Measurements from ENCODE around the gene HDAC3. TPM values are rescaled to one million over a fixed set of nuclear protein-coding genes. Genes with fewer than 3 reads are reported as not detected.
A peak's percentile ranks its signal among the peaks of the same experiment; 100 is the strongest.

Gene HDAC3
- total and polyA plus RNA-seq, 4 donors = 35.1 to 62.5 (median 46.7) TPM

- no peak for TF ChIP-seq CTCF (IDR thresholded peaks at IDR 0.05; ENCODE audit: control extremely low read depth, extremely low read depth)
- H3K4me1 ChIP-seq (ENCODE audit: control insufficient read depth in 5 of 5, insufficient read depth in 5 of 5, low read length in 5 of 5) = peaks cover 0 to 6% (median 0%) of the 10 kb centered on the region in 5 donors
- H3K36me3 ChIP-seq (ENCODE audit: control insufficient read depth in 4 of 4, insufficient read depth in 4 of 4, low read length in 4 of 4) = peaks cover 0 to 35% (median 18%) of the 10 kb centered on the region in 4 donors
- no peak overlapping the region for H3K4me3 ChIP-seq
- H3K9me3 ChIP-seq (ENCODE audit: control insufficient read depth in 4 of 4, insufficient read depth in 3 of 4, low read length in 3 of 4) = no peaks in the 10 kb centered on the region
- no peak overlapping the region for H3K9ac ChIP-seq (ENCODE audit: insufficient read depth in 1 of 2, low read length in 2 of 2)
- DNase-seq (no peak), ATAC-seq (ENCODE audit: insufficient read depth, low FRiP score) (no peak)
- no peak overlapping the region for H3K27ac ChIP-seq (ENCODE audit: low read depth in 1 of 2, low read length in 1 of 2)
- WGBS, 2 donors = 82 to 92% methylated on average over 8 of the region's 8 CpGs
- H3K27me3 ChIP-seq (ENCODE audit: control insufficient read depth in 3 of 3, insufficient read depth in 3 of 3, low read length in 2 of 3) = no peaks in the 10 kb centered on the region
Observed at GRCh38 chr5:141668601-141669265, 32.1 kb upstream of the HDAC3 start.

DNA sequence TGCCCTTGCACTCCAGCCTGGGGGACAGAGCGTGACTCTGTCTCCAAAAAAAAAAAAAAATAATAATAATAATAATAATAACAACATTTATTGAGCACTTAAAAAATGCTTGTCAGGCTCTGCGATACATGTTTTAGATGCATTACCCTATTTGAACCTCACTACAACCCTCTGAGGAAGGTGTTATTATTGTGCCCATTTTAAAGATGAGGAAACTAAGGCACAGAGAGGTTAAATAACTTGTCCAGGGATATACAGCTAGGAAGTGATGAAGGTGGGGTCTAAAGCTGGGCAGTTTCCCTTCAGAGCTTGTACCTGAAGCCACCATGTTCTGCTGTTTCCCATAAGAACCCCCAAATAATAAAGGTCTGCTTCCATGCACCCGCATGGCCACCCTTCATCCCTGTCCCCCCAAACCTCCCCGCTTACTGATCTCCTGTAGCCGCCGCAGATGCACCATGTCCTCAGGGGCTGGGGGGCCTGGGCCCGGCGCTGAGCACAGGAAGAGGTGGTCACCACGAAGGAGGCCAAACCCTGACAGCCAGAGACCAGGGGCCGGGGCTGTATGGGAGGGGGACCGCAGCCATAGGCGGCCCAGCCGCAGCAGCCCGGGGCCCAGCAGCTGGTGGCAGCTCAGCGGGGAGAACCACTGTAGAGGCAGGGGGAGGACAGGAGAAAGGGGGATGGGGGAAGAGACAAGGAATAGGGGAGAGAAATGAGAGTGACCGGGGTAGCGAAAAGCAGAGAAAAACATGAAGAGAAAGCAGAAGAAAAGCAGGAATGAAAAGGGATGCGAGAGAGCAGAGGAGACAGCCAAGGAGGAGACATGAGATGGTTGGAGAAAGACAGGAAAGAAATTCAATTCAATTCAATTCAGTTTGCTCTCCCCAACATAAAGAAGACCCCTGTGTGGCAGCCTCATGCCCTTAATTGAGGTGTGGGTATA is 29.6 kb upstream of the HDAC3 start:
- DNase-seq (no peak), ATAC-seq (ENCODE audit: insufficient read depth, low FRiP score) (no peak)
- peaks cover 0 to 29% (median 22%) of the 10 kb centered on the region in 4 donors for H3K36me3 ChIP-seq (ENCODE audit: control insufficient read depth in 4 of 4, insufficient read depth in 4 of 4, low read length in 4 of 4)
- no peaks in the 10 kb centered on the region for H3K4me1 ChIP-seq (ENCODE audit: control insufficient read depth in 5 of 5, insufficient read depth in 5 of 5, low read length in 5 of 5)
- no peak overlapping the region for H3K4me3 ChIP-seq
- no peaks in the 10 kb centered on the region for H3K9me3 ChIP-seq (ENCODE audit: control insufficient read depth in 4 of 4, insufficient read depth in 3 of 4, low read length in 3 of 4)
- no peak overlapping the region for H3K27ac ChIP-seq (ENCODE audit: low read depth in 1 of 2, low read length in 1 of 2)
- TF ChIP-seq CTCF (IDR thresholded peaks at IDR 0.05; ENCODE audit: control extremely low read depth, extremely low read depth) = no peak
- H3K9ac ChIP-seq (ENCODE audit: insufficient read depth in 1 of 2, low read length in 2 of 2) = no peak overlapping the region
- no peaks in the 10 kb centered on the region for H3K27me3 ChIP-seq (ENCODE audit: control insufficient read depth in 3 of 3, insufficient read depth in 3 of 3, low read length in 2 of 3)
- WGBS, 2 donors = 87 to 91% methylated on average over 18 of the region's 18 CpGs

- ATAC-seq (ENCODE audit: insufficient read depth, low FRiP score) = peak; percentile 88
- Histone ChIP-seq H3K27me3 (ENCODE audit: control insufficient read depth in 3 of 3, insufficient read depth in 3 of 3, low read length in 2 of 3) (no peaks in the 10 kb centered on the region), H3K36me3 (ENCODE audit: control insufficient read depth in 4 of 4, insufficient read depth in 4 of 4, low read length in 4 of 4) (peaks cover 0 to 20% (median 17%) of the 10 kb centered on the region in 4 donors), H3K9ac (ENCODE audit: insufficient read depth in 1 of 2, low read length in 2 of 2) (peak overlapping the region in 1 of 2 donors; percentile 38), H3K9me3 (ENCODE audit: control insufficient read depth in 4 of 4, insufficient read depth in 3 of 4, low read length in 3 of 4) (no peaks in the 10 kb centered on the region), H3K4me3 (no peak overlapping the region), H3K4me1 (ENCODE audit: control insufficient read depth in 5 of 5, insufficient read depth in 5 of 5, low read length in 5 of 5) (no peaks in the 10 kb centered on the region), H3K27ac (ENCODE audit: low read depth in 1 of 2, low read length in 1 of 2) (no peak overlapping the region)
- DNase-seq = peak; percentile 77 to 84 (median 82)
- 36 to 38% methylated on average over 13 of the region's 13 CpGs for WGBS, 2 donors
- peak; percentile 63 for TF ChIP-seq CTCF (IDR thresholded peaks at IDR 0.05; ENCODE audit: control extremely low read depth, extremely low read depth)
Observed at GRCh38 chr5:141664733-141665461, 28.2 kb upstream of the HDAC3 start.
